Measurements from ENCODE around the gene TEKT2.

DNA sequence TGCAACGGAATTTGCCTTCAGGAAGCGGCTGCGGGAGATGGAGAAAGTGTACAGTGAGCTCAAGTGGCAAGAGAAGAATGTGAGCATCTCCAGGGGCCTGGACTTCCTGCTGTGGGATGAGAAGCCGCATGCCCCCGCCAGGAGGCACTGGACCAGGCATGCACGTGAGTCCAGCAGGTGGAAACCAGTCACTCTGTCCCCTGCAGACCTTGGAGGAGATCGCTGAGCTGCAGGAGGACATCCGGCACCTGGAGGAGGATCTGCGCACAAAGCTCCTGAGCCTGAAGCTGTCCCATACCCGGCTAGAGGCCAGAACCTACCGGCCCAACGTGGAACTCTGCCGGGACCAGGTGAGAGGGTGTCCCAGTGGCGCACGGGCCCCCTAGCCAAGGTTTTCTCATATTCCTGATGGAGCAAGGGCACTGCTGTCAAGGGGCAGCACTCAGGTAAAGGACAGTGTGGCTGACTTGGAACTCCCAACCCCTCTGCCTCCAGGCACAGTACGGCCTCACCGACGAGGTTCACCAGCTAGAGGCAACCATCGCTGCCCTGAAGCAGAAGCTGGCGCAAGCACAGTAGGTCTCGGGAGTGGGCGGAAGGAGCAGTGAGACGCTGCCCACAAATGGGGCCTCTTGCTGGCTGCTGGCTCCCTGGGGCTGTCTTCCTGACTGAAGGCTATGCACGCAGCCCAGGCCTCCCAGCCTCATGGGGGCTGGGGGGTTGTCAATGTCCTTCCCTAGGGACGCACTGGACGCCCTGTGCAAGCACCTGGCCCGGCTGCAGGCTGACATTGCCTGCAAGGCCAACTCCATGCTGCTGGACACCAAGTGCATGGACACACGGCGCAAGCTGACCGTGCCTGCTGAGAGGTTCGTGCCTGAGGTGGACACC is 3.6 kb downstream of the TEKT2 start:
- no peak for TF ChIP-seq POLR2A (IDR thresholded peaks at IDR 0.05)
- TF ChIP-seq, protein P1, sequence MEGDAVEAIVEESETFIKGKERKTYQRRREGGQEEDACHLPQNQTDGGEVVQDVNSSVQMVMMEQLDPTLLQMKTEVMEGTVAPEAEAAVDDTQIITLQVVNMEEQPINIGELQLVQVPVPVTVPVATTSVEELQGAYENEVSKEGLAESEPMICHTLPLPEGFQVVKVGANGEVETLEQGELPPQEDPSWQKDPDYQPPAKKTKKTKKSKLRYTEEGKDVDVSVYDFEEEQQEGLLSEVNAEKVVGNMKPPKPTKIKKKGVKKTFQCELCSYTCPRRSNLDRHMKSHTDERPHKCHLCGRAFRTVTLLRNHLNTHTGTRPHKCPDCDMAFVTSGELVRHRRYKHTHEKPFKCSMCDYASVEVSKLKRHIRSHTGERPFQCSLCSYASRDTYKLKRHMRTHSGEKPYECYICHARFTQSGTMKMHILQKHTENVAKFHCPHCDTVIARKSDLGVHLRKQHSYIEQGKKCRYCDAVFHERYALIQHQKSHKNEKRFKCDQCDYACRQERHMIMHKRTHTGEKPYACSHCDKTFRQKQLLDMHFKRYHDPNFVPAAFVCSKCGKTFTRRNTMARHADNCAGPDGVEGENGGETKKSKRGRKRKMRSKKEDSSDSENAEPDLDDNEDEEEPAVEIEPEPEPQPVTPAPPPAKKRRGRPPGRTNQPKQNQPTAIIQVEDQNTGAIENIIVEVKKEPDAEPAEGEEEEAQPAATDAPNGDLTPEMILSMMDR (IDR thresholded peaks at IDR 0.05) = no peak

Data from lower leg skin (tissue), 3 donors.